Putamen (tissue), 1 donor: ENCODE measurements around the gene SF3A1.
A peak's percentile ranks its signal among the peaks of the same experiment; 100 is the strongest.

Experiments
- DNase-seq: peaks from one replicate; pipeline ENCODE4 v3.0.0-alpha.2; 2016; ENCODE audit warnings: low spot score

SF3A1 gene

GRCh38 chr22:30304495-30305244, 52.0 kb downstream of the SF3A1 start:
- DNase-seq, result no peak

GRCh38 chr22:30302810-30303138, 53.9 kb downstream of the SF3A1 start:
- no peak for DNase-seq

GRCh38 chr22:30301995-30302809, 54.5 kb downstream of the SF3A1 start:
- DNase-seq, result no peak

GRCh38 chr22:30299322-30299721, 57.4 kb downstream of the SF3A1 start:
- DNase-seq, result no peak

- no peak for DNase-seq
Observed at GRCh38 chr22:30297991-30298701, 58.5 kb downstream of the SF3A1 start.

GRCh38 chr22:30297276-30297990, 59.3 kb downstream of the SF3A1 start:
- DNase-seq, result no peak

- DNase-seq, result no peak
Observed at GRCh38 chr22:30296833-30297232, 59.9 kb downstream of the SF3A1 start.

GRCh38 chr22:30296324-30296723, 60.4 kb downstream of the SF3A1 start:
- DNase-seq, result no peak

- DNase-seq, result no peak
Observed at GRCh38 chr22:30295576-30295975, 61.1 kb downstream of the SF3A1 start.

GRCh38 chr22:30294830-30295229, 61.9 kb downstream of the SF3A1 start:
- DNase-seq, result no peak

- no peak for DNase-seq
Observed at GRCh38 chr22:30294066-30294465, 62.6 kb downstream of the SF3A1 start.

- no peak for DNase-seq
Observed at GRCh38 chr22:30293026-30293425, 63.7 kb downstream of the SF3A1 start.

- no peak for DNase-seq
Observed at GRCh38 chr22:30292069-30292970, 64.4 kb downstream of the SF3A1 start.

- DNase-seq, result peak; percentile 80
Observed at GRCh38 chr22:30291058-30291892, 65.4 kb downstream of the SF3A1 start.

GRCh38 chr22:30290342-30291057, 66.2 kb downstream of the SF3A1 start:
- no peak for DNase-seq

- DNase-seq, result no peak
Observed at GRCh38 chr22:30289980-30290313, 66.7 kb downstream of the SF3A1 start.

GRCh38 chr22:30289141-30289979, 67.3 kb downstream of the SF3A1 start, which contains the start of gene CASTOR1:
CASTOR1 (minus strand) TSS chr22:30289505; CDS start chr22:30289497, 8 bp downstream.
- peak; percentile 93 for DNase-seq

- no peak for DNase-seq
Observed at GRCh38 chr22:30288419-30289140, 68.1 kb downstream of the SF3A1 start.
